GM12872 (cell line): ENCODE data around the gene GNG7.

Source experiments
- CTCF ChIP-seq: IDR thresholded peaks from 3 replicates; pipeline ENCODE4 v1.5.1; 2011; ENCODE audit warnings: low read depth, mild to moderate bottlenecking, low read length, moderate library complexity; ENCODE audit not compliant: insufficient read depth

The GNG7 gene

GRCh38 chr19:2630352-2631001 is 72.0 kb downstream of the GNG7 start:
- TF ChIP-seq CTCF: no peak

- no peak for TF ChIP-seq CTCF
These were observed 72.8 kb downstream of the GNG7 start for GRCh38 chr19:2629491-2630351.

- TF ChIP-seq CTCF: no peak
These were observed 73.9 kb downstream of the GNG7 start for GRCh38 chr19:2628597-2628996.

GRCh38 chr19:2627855-2628254 is 74.6 kb downstream of the GNG7 start:
- no peak for TF ChIP-seq CTCF

- no peak for TF ChIP-seq CTCF
These were observed 75.1 kb downstream of the GNG7 start for GRCh38 chr19:2627319-2627829.

GRCh38 chr19:2625434-2625833 is 77.1 kb downstream of the GNG7 start:
- no peak for TF ChIP-seq CTCF

GRCh38 chr19:2624537-2625091 is 77.9 kb downstream of the GNG7 start:
- TF ChIP-seq CTCF: peak; percentile 51
